SU-DHL-6 (cell line): Measurements from ENCODE around the gene CPB2.

Source experiments
- H2AFZ ChIP-seq: fragments of 200-600 bp; sonication (generic); 2 replicates; pipeline ENCODE4 v1.6.1; 2014; ENCODE audit warnings: low read depth, mild to moderate bottlenecking, moderate library complexity, mixed read lengths, antibody characterized with exemption, low read length; ENCODE audit not compliant: severe bottlenecking
- H3F3A ChIP-seq: fragments of 200-600 bp; shearing (Covaris generic); 2 replicates; pipeline ENCODE4 v1.6.0; 2016; ENCODE audit warnings: antibody characterized with exemption, mild to moderate bottlenecking; ENCODE audit not compliant: insufficient read depth
- H3K27ac ChIP-seq: fragments of 200-600 bp; sonication (generic); 2 replicates; pipeline ENCODE4 v1.5.1; 2016; ENCODE audit warnings: low read depth, mild to moderate bottlenecking, low read length, moderate library complexity, mixed read lengths
- H3K27me3 ChIP-seq: fragments of 200-600 bp; sonication (generic), shearing (Covaris generic); 2 replicates; pipeline ENCODE4 v1.6.0; 2014; ENCODE audit warnings: mild to moderate bottlenecking, low read length
- H3K36me3 ChIP-seq: fragments of 200-600 bp; sonication (generic); 2 replicates; pipeline ENCODE4 v1.6.1; 2014; ENCODE audit warnings: mild to moderate bottlenecking, low read length, mixed read lengths
- H3K4me2 ChIP-seq: fragments of 300-600, 200-600 bp; shearing (Covaris generic), sonication (generic); 2 replicates; pipeline ENCODE4 v1.6.0; 2014; ENCODE audit warnings: low read length, low read depth, mild to moderate bottlenecking; ENCODE audit not compliant: poor library complexity, severe bottlenecking
- H3K4me3 ChIP-seq: fragments of 200-600 bp; sonication (generic); 2 replicates; pipeline ENCODE4 v1.5.1; 2014; ENCODE audit warnings: antibody characterized with exemption, low read length, mild to moderate bottlenecking, mixed read lengths; ENCODE audit not compliant: insufficient read depth, poor library complexity, severe bottlenecking
- H3K79me2 ChIP-seq: fragments of 200-600 bp; sonication (generic); 2 replicates; pipeline ENCODE4 v1.6.1; 2014; ENCODE audit warnings: mild to moderate bottlenecking, low read length, moderate library complexity; ENCODE audit not compliant: insufficient read depth
- H3K9ac ChIP-seq: fragments of 200-600 bp; sonication (generic); 2 replicates; pipeline ENCODE4 v1.7.0; 2014; ENCODE audit warnings: mild to moderate bottlenecking, low read length
- H3K9me2 ChIP-seq: fragments of 200-600 bp; sonication (generic); replicated peaks from 2 replicates; pipeline ENCODE4 v1.6.1; 2014; ENCODE audit warnings: low read length; ENCODE audit not compliant: insufficient read depth
- H3K9me3 ChIP-seq: fragments of 200-600 bp; sonication (generic); 2 replicates; pipeline ENCODE4 v1.6.1; 2014; ENCODE audit warnings: low read length, mixed read lengths; ENCODE audit not compliant: insufficient read depth
- H4K20me1 ChIP-seq: fragments of 200-600 bp; sonication (generic); 2 replicates; pipeline ENCODE4 v1.6.1; 2014; ENCODE audit warnings: low read depth, mild to moderate bottlenecking, antibody characterized with exemption, low read length, moderate library complexity, mixed read lengths
- EZH2phosphoT487 ChIP-seq: fragments of 200-600 bp; sonication (generic), shearing (Covaris generic); conservative IDR thresholded peaks from 2 replicates; pipeline ENCODE4 v1.6.1; 2018; ENCODE audit warnings: mild to moderate bottlenecking, antibody characterized with exemption, low read length, moderate library complexity, mixed read lengths
- TF ChIP-seq, protein P1 (sequence below): fragments of 200-600 bp; sonication (generic); IDR thresholded peaks from one replicate; pipeline ENCODE4 v1.5.1; 2017; ENCODE audit warnings: antibody characterized with exemption, mild to moderate bottlenecking, low read length, moderate library complexity; ENCODE audit not compliant: insufficient read depth, poor library complexity, severe bottlenecking

CPB2 gene

DNA sequence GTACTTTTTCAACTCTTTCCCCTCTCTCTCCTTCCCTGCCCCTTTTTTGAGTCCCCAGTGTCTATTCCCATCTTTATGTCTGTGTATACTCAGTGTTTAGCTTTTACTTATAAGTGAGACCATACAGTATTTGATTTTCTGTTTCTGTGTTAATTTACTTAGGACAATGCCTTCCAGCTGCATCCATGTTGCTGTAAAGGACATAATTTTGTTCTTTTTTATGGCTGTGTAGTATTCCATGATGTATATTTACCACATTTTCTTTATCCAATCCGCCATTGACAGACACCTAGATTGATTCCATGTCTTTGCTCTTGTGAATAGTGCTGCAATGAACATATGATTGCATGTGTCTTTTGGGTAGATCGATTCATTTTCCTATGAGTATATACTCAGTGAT is 41.5 kb downstream of the CPB2 start:
- H3K9me2 ChIP-seq: no peaks in the 10 kb centered on the region
- no peak overlapping the region for H3K27ac ChIP-seq
- H2AFZ ChIP-seq: no peak overlapping the region
- no peaks in the 10 kb centered on the region for H3K9me3 ChIP-seq
- H3K4me3 ChIP-seq: no peak overlapping the region
- TF ChIP-seq, protein P1, sequence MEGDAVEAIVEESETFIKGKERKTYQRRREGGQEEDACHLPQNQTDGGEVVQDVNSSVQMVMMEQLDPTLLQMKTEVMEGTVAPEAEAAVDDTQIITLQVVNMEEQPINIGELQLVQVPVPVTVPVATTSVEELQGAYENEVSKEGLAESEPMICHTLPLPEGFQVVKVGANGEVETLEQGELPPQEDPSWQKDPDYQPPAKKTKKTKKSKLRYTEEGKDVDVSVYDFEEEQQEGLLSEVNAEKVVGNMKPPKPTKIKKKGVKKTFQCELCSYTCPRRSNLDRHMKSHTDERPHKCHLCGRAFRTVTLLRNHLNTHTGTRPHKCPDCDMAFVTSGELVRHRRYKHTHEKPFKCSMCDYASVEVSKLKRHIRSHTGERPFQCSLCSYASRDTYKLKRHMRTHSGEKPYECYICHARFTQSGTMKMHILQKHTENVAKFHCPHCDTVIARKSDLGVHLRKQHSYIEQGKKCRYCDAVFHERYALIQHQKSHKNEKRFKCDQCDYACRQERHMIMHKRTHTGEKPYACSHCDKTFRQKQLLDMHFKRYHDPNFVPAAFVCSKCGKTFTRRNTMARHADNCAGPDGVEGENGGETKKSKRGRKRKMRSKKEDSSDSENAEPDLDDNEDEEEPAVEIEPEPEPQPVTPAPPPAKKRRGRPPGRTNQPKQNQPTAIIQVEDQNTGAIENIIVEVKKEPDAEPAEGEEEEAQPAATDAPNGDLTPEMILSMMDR: no peak
- no peak for TF ChIP-seq EZH2phosphoT487
- H3K4me2 ChIP-seq: no peak overlapping the region
- no peaks in the 10 kb centered on the region for H3K79me2 ChIP-seq
- no peaks in the 10 kb centered on the region; the same call in 1 of the 2 replicates for H3F3A ChIP-seq
- H3K9ac ChIP-seq: no peak overlapping the region
- H3K36me3 ChIP-seq: no peaks in the 10 kb centered on the region
- no peaks in the 10 kb centered on the region for H3K27me3 ChIP-seq
- no peaks in the 10 kb centered on the region for H4K20me1 ChIP-seq

DNA sequence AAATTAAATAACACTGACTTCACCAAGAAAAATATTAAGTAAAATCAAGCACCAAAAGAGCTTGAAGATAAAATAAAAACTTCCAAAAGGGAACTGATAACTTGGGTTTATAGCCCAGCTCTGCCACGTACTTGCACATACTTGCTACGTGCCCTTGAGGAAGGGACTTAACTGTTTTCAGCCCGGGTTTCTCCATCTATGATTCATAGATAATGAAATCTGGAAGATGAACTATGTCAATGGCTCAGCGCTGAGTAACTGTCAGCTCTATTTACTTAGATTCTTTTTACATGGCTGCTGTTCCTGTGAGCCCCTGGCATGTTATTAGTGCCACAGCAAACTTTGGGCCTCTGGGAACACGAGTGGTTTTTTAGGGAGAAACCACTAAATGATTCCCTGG is 42.6 kb downstream of the CPB2 start:
- Histone ChIP-seq H4K20me1 (no peaks in the 10 kb centered on the region), H2AFZ (no peak overlapping the region), H3K79me2 (no peaks in the 10 kb centered on the region), H3F3A (no peaks in the 10 kb centered on the region), H3K4me3 (no peak overlapping the region), H3K27me3 (no peaks in the 10 kb centered on the region), H3K9ac (no peak overlapping the region), H3K9me3 (no peaks in the 10 kb centered on the region), H3K4me2 (no peak overlapping the region), H3K27ac (no peak overlapping the region), H3K9me2 (no peaks in the 10 kb centered on the region), H3K36me3 (no peaks in the 10 kb centered on the region)
- TF ChIP-seq EZH2phosphoT487: no peak
- TF ChIP-seq, protein P1: no peak

DNA sequence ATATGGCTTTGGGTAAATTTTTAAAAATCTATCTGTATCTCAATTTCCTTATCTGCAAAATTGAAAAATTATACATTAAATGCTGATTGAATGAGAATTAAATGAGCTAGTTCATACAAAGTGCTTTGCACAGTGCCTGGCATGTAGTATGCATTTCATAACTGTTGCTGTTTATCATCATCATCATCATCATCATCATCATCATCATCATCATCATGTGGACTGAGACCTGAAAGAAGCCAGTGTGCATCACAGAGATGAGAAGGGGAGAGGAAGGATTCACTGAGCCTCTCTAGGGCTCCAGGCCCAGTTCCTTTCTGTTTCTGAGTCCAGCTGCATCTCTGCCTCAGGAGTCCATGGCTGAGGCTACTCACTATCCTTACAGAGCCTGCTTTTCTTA is 45.4 kb downstream of the CPB2 start:
- Histone ChIP-seq H3K27me3 (no peaks in the 10 kb centered on the region), H2AFZ (no peak overlapping the region), H3K4me2 (no peak overlapping the region)

More for the DNA sequence above, 45.4 kb downstream of the CPB2 start:
- Histone ChIP-seq H3K9ac (no peak overlapping the region), H3K27ac (no peak overlapping the region), H3K36me3 (no peaks in the 10 kb centered on the region), H3K79me2 (no peaks in the 10 kb centered on the region), H3K9me3 (no peaks in the 10 kb centered on the region), H3K4me3 (no peak overlapping the region), H4K20me1 (no peaks in the 10 kb centered on the region), H3F3A (no peaks in the 10 kb centered on the region), H3K9me2 (no peaks in the 10 kb centered on the region)
- TF ChIP-seq EZH2phosphoT487: no peak
- TF ChIP-seq, protein P1: no peak
